SK-N-SH (cell line): ENCODE data around the gene ARFIP1. TPM values are rescaled to one million over a fixed set of nuclear protein-coding genes. Genes with fewer than 3 reads are reported as not detected.

Source experiments
- CTCF ChIA-PET: fragments of 300-600, 350-600 bp; formaldehyde crosslinking; extraction: SDS; loops from one replicate; lab custom pipeline; 2021; lab: Yijun Ruan, JAX
- POLR2A ChIA-PET: fragments of 350-600 bp; sonication (Branson Sonifier 250); formaldehyde crosslinking; extraction: SDS; loops from one replicate; lab custom pipeline; 2020; ENCODE audit warnings: antibody characterized with exemption, inconsistent platforms; lab: Yijun Ruan, JAX
- DNase-seq: peaks from one replicate; pipeline ENCODE4 v3.0.0; 2012
- H2AFZ ChIP-seq: fragments of 200-600 bp; sonication (generic); 2 replicates; pipeline ENCODE4 v1.8.1; 2016; ENCODE audit warnings: antibody characterized with exemption, mild to moderate bottlenecking, low read depth
- H3F3A ChIP-seq: fragments of 200-600 bp; sonication (generic); replicated peaks from 2 replicates; pipeline ENCODE3; 2016; ENCODE audit warnings: antibody characterized with exemption, mild to moderate bottlenecking; ENCODE audit not compliant: insufficient read depth
- H3K27ac ChIP-seq, 2 experiments: fragments of 200-500 bp in 1 of 2; fragments of 200-600 bp in 1 of 2; sonication (Bioruptor generic) in 1 of 2; sonication (generic), shearing (Covaris generic) in 1 of 2; 2 replicates each; pipeline versions ENCODE4 v1.5.1 to v1.6.1; 2014 to 2016; ENCODE audit warnings: low read depth in 2 of 2, inconsistent platforms in 1 of 2, low read length in 1 of 2, mild to moderate bottlenecking in 1 of 2, mixed read lengths in 1 of 2
- H3K27me3 ChIP-seq: fragments of 200-600 bp; sonication (generic), shearing (Covaris generic); 2 replicates; pipeline ENCODE4 v1.6.1; 2016; ENCODE audit warnings: mixed run types; ENCODE audit not compliant: insufficient read depth
- H3K36me3 ChIP-seq, 2 experiments: fragments of 200-500 bp in 1 of 2; fragments of 200-600 bp in 1 of 2; sonication (Bioruptor generic) in 1 of 2; sonication (generic) in 1 of 2; replicated peaks in 1 of 2; 2 replicates each; pipeline versions ENCODE3 to v1.5.1; 2014 to 2016; ENCODE audit warnings: low read length in 1 of 2, mild to moderate bottlenecking in 1 of 2; ENCODE audit not compliant: insufficient read depth in 2 of 2, control insufficient read depth in 1 of 2
- H3K4me1 ChIP-seq, 2 experiments: fragments of 200-500 bp in 1 of 2; fragments of 200-600 bp in 1 of 2; sonication (Bioruptor generic) in 1 of 2; sonication (generic), shearing (Covaris generic) in 1 of 2; 2 replicates each; pipeline versions ENCODE4 v1.5.1 to v1.6.1; 2014 to 2016; ENCODE audit warnings: low read depth in 1 of 2, low read length in 1 of 2, mixed run types in 1 of 2; ENCODE audit not compliant: insufficient read depth in 2 of 2, control insufficient read depth in 1 of 2
- H3K4me2 ChIP-seq: fragments of 200-600 bp; sonication (generic), shearing (Covaris generic); 2 replicates; pipeline ENCODE4 v1.6.1; 2017; ENCODE audit warnings: mixed run types
- H3K4me3 ChIP-seq, 2 experiments: fragments of 200-500 bp in 1 of 2; fragments of 200-600 bp in 1 of 2; sonication (Bioruptor generic) in 1 of 2; sonication (generic), shearing (Covaris generic) in 1 of 2; 2 replicates each; pipeline versions ENCODE4 v1.5.1 to v1.8.1; 2014 to 2016; ENCODE audit warnings: low read depth in 2 of 2, inconsistent platforms in 1 of 2, low read length in 1 of 2, mild to moderate bottlenecking in 1 of 2, mixed read lengths in 1 of 2, moderate library complexity in 1 of 2
- H3K79me2 ChIP-seq: fragments of 200-600 bp; sonication (generic); 2 replicates; pipeline ENCODE4 v1.8.1; 2017; ENCODE audit warnings: mild to moderate bottlenecking; ENCODE audit not compliant: insufficient read depth
- H3K9ac ChIP-seq: fragments of 200-600 bp; sonication (generic); 2 replicates; pipeline ENCODE4 v1.6.1; 2017; ENCODE audit warnings: mixed run types
- H3K9me2 ChIP-seq: fragments of 200-600 bp; sonication (generic); 2 replicates; pipeline ENCODE4 v1.6.1; 2017; ENCODE audit warnings: mixed run types
- H3K9me3 ChIP-seq: fragments of 200-600 bp; sonication (generic); 2 replicates; pipeline ENCODE4 v1.6.1; 2017; ENCODE audit warnings: mixed run types, mild to moderate bottlenecking, moderate library complexity
- H4K20me1 ChIP-seq: fragments of 200-600 bp; sonication (generic); 2 replicates; pipeline ENCODE4 v1.6.1; 2017; ENCODE audit warnings: mild to moderate bottlenecking, mixed run types; ENCODE audit not compliant: insufficient read depth
- ELF1 ChIP-seq: IDR thresholded peaks from 2 replicates; pipeline ENCODE4 v1.4.0; 2012
- EP300 ChIP-seq, 2 experiments: IDR thresholded peaks; 2 replicates each; pipeline versions ENCODE4 v1.4.0 to v1.6.1; 2012; ENCODE audit warnings: borderline replicate concordance in 1 of 2, low read depth in 1 of 2, low read length in 1 of 2
- FOXM1 ChIP-seq: IDR thresholded peaks from 2 replicates; pipeline ENCODE4 v1.4.0; 2012; ENCODE audit warnings: low read depth, mild to moderate bottlenecking
- MAX ChIP-seq: IDR thresholded peaks from 2 replicates; pipeline ENCODE4 v1.4.0; 2012; ENCODE audit warnings: low read depth
- MEF2A ChIP-seq: IDR thresholded peaks from 2 replicates; pipeline ENCODE4 v1.4.0; 2012; ENCODE audit warnings: low read depth, borderline replicate concordance
- MXI1 ChIP-seq: IDR thresholded peaks from 2 replicates; pipeline ENCODE4 v1.6.1; 2012; ENCODE audit warnings: mild to moderate bottlenecking, low read depth, low read length, improper control_type of control experiment
- PBX3 ChIP-seq: IDR thresholded peaks from 2 replicates; pipeline ENCODE4; 2012
- RAD21 ChIP-seq: IDR thresholded peaks from 2 replicates; pipeline ENCODE4 v1.6.1; 2012; ENCODE audit warnings: mild to moderate bottlenecking, low read length
- RFX5 ChIP-seq: IDR thresholded peaks from 2 replicates; pipeline ENCODE4 v1.6.1; 2012; ENCODE audit warnings: mild to moderate bottlenecking, improper control_type of control experiment, low read length
- TEAD4 ChIP-seq: IDR thresholded peaks from 2 replicates; pipeline ENCODE4 v1.4.0; 2012; ENCODE audit warnings: mild to moderate bottlenecking, borderline replicate concordance; ENCODE audit not compliant: insufficient read depth
- USF1 ChIP-seq: IDR thresholded peaks from 2 replicates; pipeline ENCODE4 v1.4.0; 2012; ENCODE audit warnings: low read depth, borderline replicate concordance
- YY1 ChIP-seq: IDR thresholded peaks from 2 replicates; pipeline ENCODE4 v1.4.0; 2012; ENCODE audit warnings: low read depth, mild to moderate bottlenecking
- WGBS: methylation state at CpG from one replicate; pipeline ENCODE4 v1.1.6; 2017; ENCODE audit warnings: low lambda C conversion rate; 5-methylcytosine and 5-hydroxymethylcytosine counted together
- polyA plus RNA-seq, 3 experiments: library from polyadenylated mRNA; depleted of rRNA; stranded (reverse); fragments of >200 nt; gene quantifications; 2 replicates each; pipeline ENCODE4 v1.2.3, GENCODE V29; 2012
- TF ChIP-seq, protein P1 (sequence below): fragments of 200-600 bp; sonication (generic); IDR thresholded peaks from 2 replicates; pipeline ENCODE4 v1.6.1; 2017; ENCODE audit warnings: antibody characterized with exemption, mild to moderate bottlenecking, moderate library complexity

Gene ARFIP1
- polyA plus RNA-seq, 1 of the 3 experiments (the other 2 are of a cell fraction) = 15.7 TPM

- TF ChIP-seq, protein P1, sequence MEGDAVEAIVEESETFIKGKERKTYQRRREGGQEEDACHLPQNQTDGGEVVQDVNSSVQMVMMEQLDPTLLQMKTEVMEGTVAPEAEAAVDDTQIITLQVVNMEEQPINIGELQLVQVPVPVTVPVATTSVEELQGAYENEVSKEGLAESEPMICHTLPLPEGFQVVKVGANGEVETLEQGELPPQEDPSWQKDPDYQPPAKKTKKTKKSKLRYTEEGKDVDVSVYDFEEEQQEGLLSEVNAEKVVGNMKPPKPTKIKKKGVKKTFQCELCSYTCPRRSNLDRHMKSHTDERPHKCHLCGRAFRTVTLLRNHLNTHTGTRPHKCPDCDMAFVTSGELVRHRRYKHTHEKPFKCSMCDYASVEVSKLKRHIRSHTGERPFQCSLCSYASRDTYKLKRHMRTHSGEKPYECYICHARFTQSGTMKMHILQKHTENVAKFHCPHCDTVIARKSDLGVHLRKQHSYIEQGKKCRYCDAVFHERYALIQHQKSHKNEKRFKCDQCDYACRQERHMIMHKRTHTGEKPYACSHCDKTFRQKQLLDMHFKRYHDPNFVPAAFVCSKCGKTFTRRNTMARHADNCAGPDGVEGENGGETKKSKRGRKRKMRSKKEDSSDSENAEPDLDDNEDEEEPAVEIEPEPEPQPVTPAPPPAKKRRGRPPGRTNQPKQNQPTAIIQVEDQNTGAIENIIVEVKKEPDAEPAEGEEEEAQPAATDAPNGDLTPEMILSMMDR = no peak
- TF ChIP-seq ELF1 = no peak
- no peak for TF ChIP-seq MEF2A
- TF ChIP-seq MXI1 = no peak
These were observed 148.5 kb downstream of the ARFIP1 start (continued) for GRCh38 chr4:152928286-152928685.

DNA sequence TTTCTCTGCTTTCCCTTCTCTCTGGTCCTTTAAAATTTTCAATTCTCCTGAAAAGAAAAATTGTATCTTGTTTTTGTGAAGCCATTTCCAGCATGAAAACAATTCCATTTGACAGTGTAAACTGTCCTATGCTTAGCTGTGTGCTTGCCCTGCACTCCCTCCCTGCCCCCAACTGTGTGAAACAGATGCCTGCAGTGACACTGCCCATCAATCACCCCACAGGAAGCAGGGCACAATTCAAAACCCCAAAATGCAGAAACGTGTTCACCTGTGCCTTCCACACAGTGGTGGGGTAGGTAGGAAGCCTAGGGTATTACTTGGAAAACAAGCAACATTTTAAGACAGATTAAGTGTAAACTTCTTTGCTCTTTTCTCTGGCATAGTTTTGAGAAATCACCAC lies 150.1 kb downstream of the ARFIP1 start:
- H3F3A ChIP-seq = no peaks in the 10 kb centered on the region
- CTCF ChIA-PET = no interaction called here
- POLR2A ChIA-PET = no interaction called here

More for the DNA sequence above, 150.1 kb downstream of the ARFIP1 start:
- H2AFZ ChIP-seq = no peak overlapping the region
- WGBS = 0% methylated on average over 1 of the region's 1 CpG
- no peaks in the 10 kb centered on the region for H3K79me2 ChIP-seq
- no peak overlapping the region for H3K27ac ChIP-seq
- no peak overlapping the region for H3K4me3 ChIP-seq
- no peaks in the 10 kb centered on the region for H3K36me3 ChIP-seq
- no peak overlapping the region for H3K9ac ChIP-seq
- no peak overlapping the region for H3K4me2 ChIP-seq
- TF ChIP-seq USF1 = no peak
- no peak for TF ChIP-seq TEAD4
- TF ChIP-seq PBX3 = no peak
- no peak for TF ChIP-seq FOXM1
- TF ChIP-seq MEF2A = no peak
- TF ChIP-seq MAX = no peak
- TF ChIP-seq RAD21 = no peak
- no peak for TF ChIP-seq RFX5
- TF ChIP-seq EP300 (IDR thresholded peaks at IDR 0.05; ENCODE audit: borderline replicate concordance in 1 of 2, low read depth in 1 of 2, low read length in 1 of 2) = no peak
- TF ChIP-seq YY1 = no peak
- DNase-seq = no peak
- H3K27me3 ChIP-seq = peaks cover 6% of the 10 kb centered on the region; the same call in 1 of the 2 replicates
- H4K20me1 ChIP-seq = no peaks in the 10 kb centered on the region
- no peaks in the 10 kb centered on the region for H3K4me1 ChIP-seq
- H3K9me3 ChIP-seq = no peaks in the 10 kb centered on the region
- H3K9me2 ChIP-seq = no peaks in the 10 kb centered on the region
